Mucosa of rectum (tissue), 2 donors: ENCODE measurements around the gene XBP1.
A peak's percentile ranks its signal among the peaks of the same experiment; 100 is the strongest.
"Not testable (repeated sequence)": the region's sequence is repeated elsewhere in the genome, so short reads cannot be mapped to it uniquely, and the experiment has no call there.

Experiments
- H3K27ac ChIP-seq, 2 donors: one replicate each; pipeline ENCODE4 v1.7.0; 2013; ENCODE audit warnings: inconsistent platforms in 2 of 2, low read depth in 2 of 2, low read length in 2 of 2
- H3K27me3 ChIP-seq, 2 donors: one replicate each; pipeline ENCODE4 v1.7.0; 2013; ENCODE audit warnings: low read length in 2 of 2; ENCODE audit not compliant: control insufficient read depth in 2 of 2, insufficient read depth in 2 of 2
- H3K36me3 ChIP-seq, 2 donors: one replicate each; pipeline ENCODE4 v1.7.0; 2013; ENCODE audit warnings: low read length in 2 of 2; ENCODE audit not compliant: control insufficient read depth in 2 of 2, insufficient read depth in 2 of 2
- H3K4me1 ChIP-seq, 2 donors: one replicate each; pipeline ENCODE4 v1.7.0; 2013; ENCODE audit warnings: low read length in 2 of 2, mild to moderate bottlenecking in 1 of 2; ENCODE audit not compliant: control insufficient read depth in 2 of 2, insufficient read depth in 2 of 2
- H3K4me3 ChIP-seq, 2 donors: one replicate each; pipeline ENCODE4 v1.7.0; 2013; ENCODE audit warnings: low read length in 2 of 2
- H3K9ac ChIP-seq, 2 donors: one replicate each; pipeline ENCODE4 v1.7.0; 2013; ENCODE audit warnings: low read length in 2 of 2, low read depth in 1 of 2, mild to moderate bottlenecking in 1 of 2
- H3K9me3 ChIP-seq, 2 donors: one replicate each; pipeline ENCODE4 v1.7.0; 2013; ENCODE audit warnings: low read length in 2 of 2; ENCODE audit not compliant: control insufficient read depth in 2 of 2
- donor health status: healthy.
- donor health status: Normal muscosa, but diverticular disease.

XBP1 gene

DNA sequence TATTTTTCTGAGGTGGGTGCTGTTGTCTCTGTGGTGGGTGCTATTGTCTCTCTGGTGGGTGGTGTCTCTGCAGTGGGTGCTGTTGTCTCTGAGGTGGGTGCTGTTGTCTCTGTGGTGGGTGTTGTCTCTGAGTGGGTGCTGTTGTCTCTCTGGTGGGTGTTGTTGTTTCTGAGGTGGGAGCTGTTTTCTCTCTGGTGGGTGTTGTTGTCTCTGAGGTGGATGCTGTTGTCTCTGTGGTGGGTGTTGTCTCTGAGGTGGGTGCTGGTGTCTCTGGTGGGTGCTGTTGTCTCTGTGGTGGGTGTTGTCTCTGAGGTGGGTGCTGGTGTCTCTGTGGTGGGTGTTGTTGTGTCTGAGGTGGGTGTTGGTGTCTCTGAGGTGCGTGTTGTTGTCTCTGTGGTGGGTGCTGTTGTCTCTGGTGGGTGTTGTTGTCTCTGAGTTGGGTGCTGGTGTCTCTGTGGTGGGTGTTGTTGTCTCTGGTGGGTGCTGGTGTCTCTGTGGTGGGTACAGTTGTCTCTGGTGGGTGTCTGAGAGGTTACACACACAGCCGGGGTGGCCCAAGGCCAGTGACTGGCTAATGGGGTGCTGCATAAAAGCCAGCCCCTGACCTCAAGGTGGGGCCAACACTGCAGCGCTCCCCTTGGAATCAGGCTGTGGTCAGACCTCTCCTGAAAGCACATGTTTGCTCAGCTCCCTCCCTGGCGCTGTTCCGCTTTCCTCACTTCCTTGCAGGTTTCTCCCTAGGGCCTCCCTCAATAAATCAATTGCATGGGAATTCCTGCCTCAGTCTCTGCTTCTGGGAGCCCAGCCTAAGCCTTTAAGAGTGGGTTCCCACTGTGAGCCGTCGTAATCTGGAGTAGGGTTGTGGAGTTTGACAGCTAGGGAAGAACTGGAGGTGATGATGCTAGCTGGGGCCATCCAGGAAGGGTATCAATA is 31.0 kb upstream of the XBP1 start:
- Histone ChIP-seq H3K27me3 (no peaks in the 10 kb centered on the region), H3K27ac (no peak overlapping the region), H3K4me1 (peaks cover 0 to 9% of the 10 kb centered on the region in 2 donors)

DNA sequence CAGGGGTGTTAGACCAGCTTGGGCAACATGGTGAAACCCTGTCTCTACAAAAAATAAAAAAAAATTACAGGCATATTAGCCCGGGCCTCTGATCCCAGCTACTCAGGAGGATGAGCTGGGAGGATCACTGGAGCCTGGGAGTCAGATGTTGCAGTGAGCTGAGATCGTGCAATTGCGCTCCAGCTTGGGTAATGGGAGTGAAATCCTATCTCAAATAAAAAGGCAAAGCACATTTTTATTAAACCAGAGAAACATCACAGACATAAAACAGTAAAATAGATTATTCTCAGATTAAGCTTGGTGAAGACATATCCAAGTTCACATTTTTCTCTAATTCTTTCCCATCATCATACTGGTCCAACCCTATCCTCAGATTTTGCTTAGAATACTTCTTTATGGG is 30.1 kb upstream of the XBP1 start:
- H3K27me3 ChIP-seq = no peaks in the 10 kb centered on the region
- H3K36me3 ChIP-seq = no peaks in the 10 kb centered on the region
- H3K4me1 ChIP-seq = peaks cover 0 to 9% of the 10 kb centered on the region in 2 donors
- no peak overlapping the region for H3K4me3 ChIP-seq
- no peaks in the 10 kb centered on the region for H3K9me3 ChIP-seq
- H3K9ac ChIP-seq = no peak overlapping the region
- H3K27ac ChIP-seq = no peak overlapping the region

More for the DNA sequence above, 31.0 kb upstream of the XBP1 start:
- no peak overlapping the region for H3K9ac ChIP-seq
- H3K4me3 ChIP-seq = no peak overlapping the region
- no peaks in the 10 kb centered on the region for H3K36me3 ChIP-seq
- no peaks in the 10 kb centered on the region for H3K9me3 ChIP-seq

DNA sequence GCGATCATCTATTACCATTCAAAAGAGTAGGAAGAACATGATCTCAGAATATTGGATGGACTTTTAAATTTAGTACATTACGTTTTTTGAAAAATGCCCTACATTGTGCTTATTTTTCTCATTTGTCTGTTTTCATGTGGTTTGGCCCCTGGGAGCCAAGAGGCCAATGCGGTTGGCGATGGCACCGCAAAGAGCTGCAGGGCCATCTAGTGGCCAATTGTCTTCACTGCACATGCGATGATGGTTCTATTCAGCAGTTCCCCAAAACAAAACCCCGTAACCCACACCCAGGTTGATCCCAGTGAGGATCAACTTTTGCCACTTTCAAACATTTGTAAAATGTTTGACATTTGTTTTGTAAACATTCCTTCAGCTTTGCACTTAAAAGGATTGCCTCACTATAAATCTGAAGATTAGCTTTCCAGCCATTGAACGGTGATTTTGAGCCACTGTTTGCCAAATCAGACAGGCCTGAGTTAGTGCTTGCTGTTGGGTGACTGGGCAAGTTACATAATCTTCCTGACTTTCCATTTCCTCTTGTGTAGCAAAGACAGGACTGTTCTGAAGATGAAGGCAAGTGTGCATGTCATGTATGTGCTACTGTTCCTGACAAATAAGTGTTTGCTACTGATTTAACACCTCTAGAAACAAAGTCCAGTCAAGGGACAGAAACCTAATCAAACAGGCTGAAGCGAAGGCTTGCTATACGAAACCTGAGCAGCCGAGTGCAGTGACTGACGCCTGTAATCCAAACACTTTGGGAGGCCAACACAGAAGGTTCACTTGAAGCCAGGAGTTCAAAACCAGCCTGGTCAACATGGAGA is 29.2 kb upstream of the XBP1 start:
- no peaks in the 10 kb centered on the region for H3K27me3 ChIP-seq
- no peak overlapping the region for H3K4me3 ChIP-seq
- H3K9me3 ChIP-seq = no peaks in the 10 kb centered on the region
- H3K9ac ChIP-seq = no peak overlapping the region
- peaks cover 0 to 9% of the 10 kb centered on the region in 2 donors for H3K4me1 ChIP-seq
- H3K36me3 ChIP-seq = no peaks in the 10 kb centered on the region
- peak overlapping the region in 1 of 2 donors; percentile 30 for H3K27ac ChIP-seq

DNA sequence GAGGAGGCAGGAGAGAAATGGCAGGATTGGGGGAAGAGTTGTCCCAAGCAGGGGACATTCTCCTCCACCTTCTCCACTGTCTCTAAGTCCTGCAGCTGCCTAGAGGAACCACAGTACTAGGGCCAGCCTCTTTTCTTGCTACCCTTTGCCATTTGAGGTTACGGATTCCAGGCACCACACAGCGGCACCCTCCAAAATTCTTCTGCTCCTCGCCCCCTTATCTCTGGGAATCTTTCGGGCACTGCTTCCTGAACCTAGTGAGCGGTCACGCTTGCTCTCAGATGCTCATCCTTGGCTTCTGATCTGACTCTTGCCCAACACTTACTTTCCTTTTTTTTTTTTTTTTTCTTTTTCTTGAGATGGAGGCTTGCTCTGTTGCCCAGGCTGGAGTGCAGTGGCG is 26.6 kb upstream of the XBP1 start:
- no peaks in the 10 kb centered on the region for H3K36me3 ChIP-seq
- no peak overlapping the region for H3K27ac ChIP-seq
- H3K27me3 ChIP-seq = no peaks in the 10 kb centered on the region
- H3K4me3 ChIP-seq = peak overlapping the region in 1 of 2 donors; percentile 13
- no peaks in the 10 kb centered on the region for H3K9me3 ChIP-seq
- H3K9ac ChIP-seq = no peak overlapping the region
- H3K4me1 ChIP-seq = peaks cover 6 to 26% of the 10 kb centered on the region in 2 donors

DNA sequence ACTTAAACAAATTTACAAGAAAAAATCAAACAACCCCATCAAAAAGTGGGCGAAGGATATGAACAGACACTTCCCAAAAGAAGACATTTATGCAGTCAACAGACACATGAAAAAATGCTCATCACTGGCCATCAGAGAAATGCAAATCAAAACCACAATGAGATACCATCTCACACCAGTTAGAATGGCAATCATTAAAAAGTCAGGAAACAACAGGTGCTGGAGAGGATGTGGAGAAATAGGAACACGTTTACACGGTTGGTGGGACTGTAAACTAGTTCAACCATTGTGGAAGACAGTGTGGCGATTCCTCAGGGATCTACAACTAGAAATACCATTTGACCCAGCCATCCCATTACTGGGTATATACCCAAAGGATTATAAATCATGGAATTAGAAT is 26.1 kb upstream of the XBP1 start:
- H3K27ac ChIP-seq, H3K36me3 ChIP-seq, H3K27me3 ChIP-seq, H3K9ac ChIP-seq, H3K9me3 ChIP-seq, H3K4me3 ChIP-seq: not testable (repeated sequence)
- H3K4me1 ChIP-seq = peaks cover 9 to 31% of the 10 kb centered on the region in 2 donors

DNA sequence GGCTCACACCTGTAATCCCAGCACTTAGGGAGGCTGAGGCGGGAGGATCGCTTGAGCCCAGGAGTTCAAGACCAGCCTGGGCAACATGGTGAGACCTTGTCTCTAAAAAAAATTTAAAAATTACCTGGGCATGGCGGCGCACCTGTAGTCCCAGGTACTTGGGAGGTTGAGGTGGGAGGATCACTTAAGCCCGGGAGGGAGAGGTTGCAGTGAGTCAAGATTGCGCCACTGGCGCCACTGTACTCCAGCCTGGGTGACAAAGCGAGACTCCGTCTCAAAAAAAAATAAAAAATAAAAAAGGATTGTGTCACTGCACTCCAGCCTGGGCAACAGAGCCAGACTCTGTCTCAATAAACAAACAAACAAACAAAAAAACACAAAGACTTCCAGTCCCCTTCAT is 24.1 kb upstream of the XBP1 start:
- not testable (repeated sequence) for H3K4me3 ChIP-seq, H3K36me3 ChIP-seq, H3K27me3 ChIP-seq, H3K9me3 ChIP-seq, H3K27ac ChIP-seq, H3K9ac ChIP-seq
- H3K4me1 ChIP-seq = peaks cover 15 to 38% of the 10 kb centered on the region in 2 donors

DNA sequence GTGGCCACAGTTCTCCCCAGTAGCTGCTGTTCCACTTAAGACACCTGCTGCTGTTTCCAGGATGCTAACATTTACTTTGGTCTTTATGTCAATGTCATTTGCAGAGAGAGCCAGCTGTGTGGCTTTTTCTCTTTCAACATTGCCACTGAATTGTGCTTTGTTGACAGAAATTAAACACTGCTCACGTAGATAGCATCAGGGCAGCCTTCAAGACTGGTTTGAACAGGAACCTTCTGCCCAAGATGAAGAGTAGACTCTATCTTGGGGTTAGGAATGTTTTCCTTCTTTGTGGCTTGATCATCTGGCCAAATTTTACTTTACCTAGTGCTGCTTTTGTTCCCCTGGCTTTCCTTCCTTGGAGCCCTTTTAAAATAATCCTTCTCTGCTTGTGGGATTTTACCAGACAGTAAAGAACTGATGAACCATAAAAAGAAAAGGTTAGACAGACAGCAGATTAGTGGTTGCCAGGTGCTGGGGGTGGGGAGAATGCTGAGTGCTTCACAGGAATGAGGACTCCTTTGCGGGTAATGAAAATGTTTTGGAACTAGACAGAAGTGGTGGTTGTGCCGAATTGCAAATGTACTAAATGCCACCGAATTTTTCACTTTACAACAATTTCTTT is 22.7 kb upstream of the XBP1 start:
- H3K27ac ChIP-seq = peak overlapping the region; percentile 60 to 80
- H3K27me3 ChIP-seq = no peaks in the 10 kb centered on the region
- peaks cover 28 to 48% of the 10 kb centered on the region in 2 donors for H3K4me1 ChIP-seq
- H3K9ac ChIP-seq = peak overlapping the region in 1 of 2 donors; percentile 33
- no peak overlapping the region for H3K4me3 ChIP-seq
- no peaks in the 10 kb centered on the region for H3K36me3 ChIP-seq
- H3K9me3 ChIP-seq = no peaks in the 10 kb centered on the region

DNA sequence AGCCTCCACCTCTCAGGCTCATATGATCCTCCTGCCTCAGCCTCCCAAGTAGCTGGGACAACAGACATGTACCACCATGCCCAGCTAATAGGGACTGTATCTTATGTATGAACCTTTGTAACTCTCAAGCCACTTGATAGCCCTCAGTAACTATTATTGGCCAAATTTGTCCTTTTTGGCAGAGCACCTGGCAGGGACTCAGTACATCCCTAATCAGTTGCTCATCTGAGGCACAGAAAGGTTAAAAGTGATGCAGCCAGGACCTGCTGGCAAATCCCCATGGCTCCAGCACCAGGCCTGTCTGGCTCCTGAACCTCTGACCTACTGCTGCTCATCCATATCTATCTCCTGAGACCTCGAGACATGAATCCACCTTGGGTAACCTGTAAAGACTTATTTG is 21.1 kb upstream of the XBP1 start:
- H3K4me1 ChIP-seq = peaks cover 29 to 58% of the 10 kb centered on the region in 2 donors
- no peak overlapping the region for H3K4me3 ChIP-seq
- H3K27me3 ChIP-seq = no peaks in the 10 kb centered on the region
- H3K9ac ChIP-seq = peak overlapping the region in 1 of 2 donors; percentile 13
- no peaks in the 10 kb centered on the region for H3K9me3 ChIP-seq
- H3K36me3 ChIP-seq = no peaks in the 10 kb centered on the region
- H3K27ac ChIP-seq = peak overlapping the region; percentile 60 to 76

DNA sequence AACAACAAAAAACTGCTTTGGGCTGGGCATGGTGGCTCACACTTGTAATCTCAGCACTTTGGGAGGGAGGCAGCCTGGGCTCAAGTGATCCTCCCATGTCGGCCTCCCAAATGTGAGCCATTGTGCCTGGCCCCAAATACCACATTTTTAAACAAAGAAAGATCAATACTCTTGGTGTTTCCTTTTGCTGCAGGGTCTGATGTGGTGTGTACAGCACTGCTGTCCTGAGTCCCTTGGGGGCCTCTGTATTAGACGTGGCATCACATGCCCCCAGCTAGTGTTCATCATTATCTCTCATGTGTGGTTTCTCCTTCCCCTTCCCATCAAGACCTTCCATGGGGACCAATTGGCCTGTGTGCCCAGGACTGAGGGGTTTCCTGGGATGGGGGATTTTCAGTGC is 20.5 kb upstream of the XBP1 start:
- Histone ChIP-seq H3K4me1 (peaks cover 29 to 58% of the 10 kb centered on the region in 2 donors), H3K27ac (peak overlapping the region; percentile 60 to 76), H3K4me3 (no peak overlapping the region), H3K9me3 (no peaks in the 10 kb centered on the region), H3K36me3 (no peaks in the 10 kb centered on the region), H3K9ac (no peak overlapping the region), H3K27me3 (no peaks in the 10 kb centered on the region)
